ENCODE measurements around the gene RAB7B. TPM values are rescaled to one million over a fixed set of nuclear protein-coding genes. Genes with fewer than 3 reads are reported as not detected.

The RAB7B gene
- total and polyA plus RNA-seq, 4 donors = 1.7 to 11.4 (median 5.2) TPM

- no peaks in the 10 kb centered on the region for H3K4me1 ChIP-seq (ENCODE audit: control insufficient read depth in 1 of 2, insufficient read depth in 2 of 2, low read length in 2 of 2)
- DNase-seq (no peak), ATAC-seq (ENCODE audit: low FRiP score) (no peak)
- WGBS, 2 donors = 42 to 45% methylated on average over 15 of the region's 15 CpGs
- no peaks in the 10 kb centered on the region for H3K27me3 ChIP-seq (ENCODE audit: control insufficient read depth in 1 of 2, insufficient read depth in 2 of 2, low read length in 1 of 2)
- H3K27ac ChIP-seq (ENCODE audit: low read depth in 1 of 2, low read length in 2 of 2) = no peak overlapping the region
- no peaks in the 10 kb centered on the region for H3K9me3 ChIP-seq (ENCODE audit: control insufficient read depth, low read length)
- no peak overlapping the region for H3K4me3 ChIP-seq (ENCODE audit: low read length in 2 of 2)
- intact Hi-C loops (cut with DNase I) = loop anchor here (5.0 to 10.0 kb wide), 3 partner anchors 38 to 313 kb away; no protein-coding TSS in a partner anchor
- no peaks in the 10 kb centered on the region for H3K36me3 ChIP-seq (ENCODE audit: control insufficient read depth in 1 of 2, insufficient read depth in 2 of 2, low read length in 1 of 2)
Observed at GRCh38 chr1:205975387-205975998, 27.7 kb downstream of the RAB7B start.

- Histone ChIP-seq H3K27me3 (ENCODE audit: control insufficient read depth in 1 of 2, insufficient read depth in 2 of 2, low read length in 1 of 2) (no peaks in the 10 kb centered on the region), H3K9me3 (ENCODE audit: control insufficient read depth, low read length) (no peaks in the 10 kb centered on the region), H3K27ac (ENCODE audit: low read depth in 1 of 2, low read length in 2 of 2) (no peak overlapping the region), H3K4me3 (ENCODE audit: low read length in 2 of 2) (no peak overlapping the region), H3K36me3 (ENCODE audit: control insufficient read depth in 1 of 2, insufficient read depth in 2 of 2, low read length in 1 of 2) (no peaks in the 10 kb centered on the region), H3K4me1 (ENCODE audit: control insufficient read depth in 1 of 2, insufficient read depth in 2 of 2, low read length in 2 of 2) (no peaks in the 10 kb centered on the region)
- WGBS, 2 donors = 71 to 75% methylated on average over 3 of the region's 3 CpGs
- DNase-seq = no peak
- intact Hi-C loops (cut with DNase I) = loop anchor here (5.0 to 10.0 kb wide), 3 partner anchors 37 to 312 kb away; no protein-coding TSS in a partner anchor
- ATAC-seq (ENCODE audit: low FRiP score) = no peak
Observed at GRCh38 chr1:205974712-205975111, 28.5 kb downstream of the RAB7B start.

- ATAC-seq (ENCODE audit: low FRiP score) = no peak
- peak in 1 of 2 donors; percentile 11 for DNase-seq
- Histone ChIP-seq H3K27me3 (ENCODE audit: control insufficient read depth in 1 of 2, insufficient read depth in 2 of 2, low read length in 1 of 2) (no peaks in the 10 kb centered on the region), H3K4me3 (ENCODE audit: low read length in 2 of 2) (no peak overlapping the region), H3K9me3 (ENCODE audit: control insufficient read depth, low read length) (no peaks in the 10 kb centered on the region), H3K27ac (ENCODE audit: low read depth in 1 of 2, low read length in 2 of 2) (no peak overlapping the region), H3K36me3 (ENCODE audit: control insufficient read depth in 1 of 2, insufficient read depth in 2 of 2, low read length in 1 of 2) (no peaks in the 10 kb centered on the region), H3K4me1 (ENCODE audit: control insufficient read depth in 1 of 2, insufficient read depth in 2 of 2, low read length in 2 of 2) (no peaks in the 10 kb centered on the region)
- WGBS, 2 donors = 91 to 94% methylated on average over 8 of the region's 8 CpGs
- intact Hi-C loops (cut with DNase I) = loop anchor here in 1 of 2 donors (10.0 kb wide), 1 partner anchor 309 kb away; no protein-coding TSS in a partner anchor
Observed at GRCh38 chr1:205973377-205974232, 29.6 kb downstream of the RAB7B start.

GRCh38 chr1:205972491-205973168, 30.6 kb downstream of the RAB7B start:
- H3K4me3 ChIP-seq (ENCODE audit: low read length in 2 of 2) = no peak overlapping the region
- H3K27ac ChIP-seq (ENCODE audit: low read depth in 1 of 2, low read length in 2 of 2) = no peak overlapping the region
- intact Hi-C loops (cut with DNase I) = loop anchor here in 1 of 2 donors (10.0 kb wide), 1 partner anchor 308 kb away; no protein-coding TSS in a partner anchor
- no peaks in the 10 kb centered on the region for H3K9me3 ChIP-seq (ENCODE audit: control insufficient read depth, low read length)
- WGBS, 2 donors = 80 to 81% methylated on average over 11 of the region's 11 CpGs
- no peaks in the 10 kb centered on the region for H3K36me3 ChIP-seq (ENCODE audit: control insufficient read depth in 1 of 2, insufficient read depth in 2 of 2, low read length in 1 of 2)
- ATAC-seq (ENCODE audit: low FRiP score) = no peak
- no peaks in the 10 kb centered on the region for H3K4me1 ChIP-seq (ENCODE audit: control insufficient read depth in 1 of 2, insufficient read depth in 2 of 2, low read length in 2 of 2)
- no peak for DNase-seq
- H3K27me3 ChIP-seq (ENCODE audit: control insufficient read depth in 1 of 2, insufficient read depth in 2 of 2, low read length in 1 of 2) = no peaks in the 10 kb centered on the region

- no peak for DNase-seq
- Histone ChIP-seq H3K4me3 (ENCODE audit: low read length in 2 of 2) (no peak overlapping the region), H3K4me1 (ENCODE audit: control insufficient read depth in 1 of 2, insufficient read depth in 2 of 2, low read length in 2 of 2) (no peaks in the 10 kb centered on the region), H3K27ac (ENCODE audit: low read depth in 1 of 2, low read length in 2 of 2) (no peak overlapping the region), H3K9me3 (ENCODE audit: control insufficient read depth, low read length) (no peaks in the 10 kb centered on the region), H3K27me3 (ENCODE audit: control insufficient read depth in 1 of 2, insufficient read depth in 2 of 2, low read length in 1 of 2) (no peaks in the 10 kb centered on the region), H3K36me3 (ENCODE audit: control insufficient read depth in 1 of 2, insufficient read depth in 2 of 2, low read length in 1 of 2) (no peaks in the 10 kb centered on the region)
- WGBS, 2 donors = 32 to 55% methylated on average over 4 of the region's 4 CpGs
- intact Hi-C loops (cut with DNase I) = loop anchor here in 1 of 2 donors (10.0 kb wide), 1 partner anchor 307 kb away; no protein-coding TSS in a partner anchor
- ATAC-seq (ENCODE audit: low FRiP score) = no peak
Observed at GRCh38 chr1:205972081-205972480, 31.1 kb downstream of the RAB7B start.

- H3K36me3 ChIP-seq (ENCODE audit: control insufficient read depth in 1 of 2, insufficient read depth in 2 of 2, low read length in 1 of 2) = no peaks in the 10 kb centered on the region
- H3K27me3 ChIP-seq (ENCODE audit: control insufficient read depth in 1 of 2, insufficient read depth in 2 of 2, low read length in 1 of 2) = no peaks in the 10 kb centered on the region
- no peaks in the 10 kb centered on the region for H3K4me1 ChIP-seq (ENCODE audit: control insufficient read depth in 1 of 2, insufficient read depth in 2 of 2, low read length in 2 of 2)
- H3K27ac ChIP-seq (ENCODE audit: low read depth in 1 of 2, low read length in 2 of 2) = no peak overlapping the region
- H3K4me3 ChIP-seq (ENCODE audit: low read length in 2 of 2) = no peak overlapping the region
- no peak for DNase-seq
- intact Hi-C loops (cut with DNase I) = loop anchor here in 1 of 2 donors (10.0 kb wide), 1 partner anchor 306 kb away; no protein-coding TSS in a partner anchor
- no peak for ATAC-seq (ENCODE audit: low FRiP score)
- H3K9me3 ChIP-seq (ENCODE audit: control insufficient read depth, low read length) = no peaks in the 10 kb centered on the region
- WGBS, 2 donors = 86 to 92% methylated on average over 4 of the region's 4 CpGs
Observed at GRCh38 chr1:205971082-205971481, 32.1 kb downstream of the RAB7B start.

- intact Hi-C loops (cut with DNase I) = loop anchor here in 1 of 2 donors (10.0 kb wide), 1 partner anchor 306 kb away; no protein-coding TSS in a partner anchor
- ATAC-seq (ENCODE audit: low FRiP score) (no peak), DNase-seq (no peak)
- H3K36me3 ChIP-seq (ENCODE audit: control insufficient read depth in 1 of 2, insufficient read depth in 2 of 2, low read length in 1 of 2) = no peaks in the 10 kb centered on the region
- H3K4me1 ChIP-seq (ENCODE audit: control insufficient read depth in 1 of 2, insufficient read depth in 2 of 2, low read length in 2 of 2) = no peaks in the 10 kb centered on the region
- no peak overlapping the region for H3K27ac ChIP-seq (ENCODE audit: low read depth in 1 of 2, low read length in 2 of 2)
- no peak overlapping the region for H3K4me3 ChIP-seq (ENCODE audit: low read length in 2 of 2)
- no peaks in the 10 kb centered on the region for H3K27me3 ChIP-seq (ENCODE audit: control insufficient read depth in 1 of 2, insufficient read depth in 2 of 2, low read length in 1 of 2)
- H3K9me3 ChIP-seq (ENCODE audit: control insufficient read depth, low read length) = no peaks in the 10 kb centered on the region
- 58 to 68% methylated on average over 1 of the region's 1 CpG for WGBS, 2 donors
Observed at GRCh38 chr1:205970486-205970885, 32.7 kb downstream of the RAB7B start.

- 93 to 95% methylated on average over 8 of the region's 8 CpGs for WGBS, 2 donors
- no peak overlapping the region for H3K27ac ChIP-seq (ENCODE audit: low read depth in 1 of 2, low read length in 2 of 2)
- H3K27me3 ChIP-seq (ENCODE audit: control insufficient read depth in 1 of 2, insufficient read depth in 2 of 2, low read length in 1 of 2) = no peaks in the 10 kb centered on the region
- H3K4me3 ChIP-seq (ENCODE audit: low read length in 2 of 2) = no peak overlapping the region
- DNase-seq (peak in 1 of 2 donors; percentile 55), ATAC-seq (ENCODE audit: low FRiP score) (no peak)
- H3K4me1 ChIP-seq (ENCODE audit: control insufficient read depth in 1 of 2, insufficient read depth in 2 of 2, low read length in 2 of 2) = no peaks in the 10 kb centered on the region
- H3K9me3 ChIP-seq (ENCODE audit: control insufficient read depth, low read length) = no peaks in the 10 kb centered on the region
- intact Hi-C loops (cut with DNase I) = no loop called here
- no peaks in the 10 kb centered on the region for H3K36me3 ChIP-seq (ENCODE audit: control insufficient read depth in 1 of 2, insufficient read depth in 2 of 2, low read length in 1 of 2)
Observed at GRCh38 chr1:205969229-205969628, 34.0 kb downstream of the RAB7B start.
